ENCODE measurements around the gene TMEM244. TPM values are rescaled to one million over a fixed set of nuclear protein-coding genes. Genes with fewer than 3 reads are reported as not detected.

The TMEM244 gene
- total RNA-seq, 1 experiment from 2014 or later = not detected

- TF ChIP-seq MAX (CRISPR knock-in tag; IDR thresholded peaks at IDR 0.05) (no peak), RORB (CRISPR knock-in tag; IDR thresholded peaks at IDR 0.05) (no peak), ZNF121 (CRISPR knock-in tag; IDR thresholded peaks at IDR 0.05) (no peak), HMGA2 (CRISPR knock-in tag; IDR thresholded peaks at IDR 0.05) (no peak), ZNF232 (CRISPR knock-in tag; IDR thresholded peaks at IDR 0.05) (no peak), OVOL2 (CRISPR knock-in tag; IDR thresholded peaks at IDR 0.05; ENCODE audit: borderline replicate concordance) (no peak), ERG (CRISPR knock-in tag; IDR thresholded peaks at IDR 0.05) (no peak), USF2 (CRISPR knock-in tag; IDR thresholded peaks at IDR 0.05) (no peak), E2F1 (CRISPR knock-in tag; IDR thresholded peaks at IDR 0.05) (no peak)
- H3K9me3 Mint-ChIP-seq = peaks cover 7% of the 10 kb centered on the region
- no peaks in the 10 kb centered on the region for H3K27me3 Mint-ChIP-seq (ENCODE audit: low read depth)
- CTCF ChIA-PET = no interaction called here
- H3K27ac Mint-ChIP-seq = no peak overlapping the region
- H3K36me3 Mint-ChIP-seq = peaks cover 8% of the 10 kb centered on the region; the same call in 1 of the 2 replicates
- peaks cover 22% of the 10 kb centered on the region for H3K4me1 Mint-ChIP-seq
- DNase-seq (ENCODE audit: low spot score) (no peak), ATAC-seq (no peak)
- POLR2A ChIA-PET = no interaction called here
- no peak overlapping the region for H3K4me3 Mint-ChIP-seq
Observed at GRCh38 chr6:129866688-129867087, 5.6 kb upstream of the TMEM244 start.

- ATAC-seq = no peak
Observed at GRCh38 chr6:129866256-129866655, 5.1 kb upstream of the TMEM244 start.

More at GRCh38 chr6:129866256-129866655, 5.1 kb upstream of the TMEM244 start:
- Mint-ChIP-seq H3K4me1 (peaks cover 22% of the 10 kb centered on the region), H3K27ac (no peak overlapping the region), H3K4me3 (no peak overlapping the region), H3K9me3 (peaks cover 7% of the 10 kb centered on the region), H3K36me3 (peaks cover 8% of the 10 kb centered on the region; the same call in 1 of the 2 replicates), H3K27me3 (ENCODE audit: low read depth) (no peaks in the 10 kb centered on the region)
- DNase-seq (ENCODE audit: low spot score) = no peak
- ChIA-PET CTCF (no interaction called here), POLR2A (no interaction called here)
- TF ChIP-seq ZNF219 (CRISPR knock-in tag; IDR thresholded peaks at IDR 0.05; ENCODE audit: borderline replicate concordance) (no peak), PREB (CRISPR knock-in tag; IDR thresholded peaks at IDR 0.05; ENCODE audit: borderline replicate concordance) (no peak), GABPB1 (CRISPR knock-in tag; IDR thresholded peaks at IDR 0.05) (no peak), JUN (CRISPR knock-in tag; IDR thresholded peaks at IDR 0.05) (no peak), FOXJ3 (CRISPR knock-in tag; IDR thresholded peaks at IDR 0.05; ENCODE audit: borderline replicate concordance) (no peak), ZNF512 (CRISPR knock-in tag; IDR thresholded peaks at IDR 0.05; ENCODE audit: borderline replicate concordance) (no peak), NFE2L1 (CRISPR knock-in tag; IDR thresholded peaks at IDR 0.05) (no peak), SMAD4 (CRISPR knock-in tag; IDR thresholded peaks at IDR 0.05) (no peak), OVOL2 (CRISPR knock-in tag; IDR thresholded peaks at IDR 0.05; ENCODE audit: borderline replicate concordance) (no peak), ZMAT4 (CRISPR knock-in tag; IDR thresholded peaks at IDR 0.05) (no peak), IRF2 (CRISPR knock-in tag; IDR thresholded peaks at IDR 0.05; ENCODE audit: borderline replicate concordance, low read depth) (no peak), ERG (CRISPR knock-in tag; IDR thresholded peaks at IDR 0.05) (no peak)
